Measurements from ENCODE around the gene CPOX.

The CPOX gene

GRCh38 chr3:98573181-98573728 lies 20.2 kb downstream of the CPOX start:
- DNase-seq (ENCODE audit: low read depth), result no peak
- no peak overlapping the region for H3K4me3 ChIP-seq (ENCODE audit: low read length)
- TF ChIP-seq CTCF (conservative IDR thresholded peaks at IDR 0.05; ENCODE audit: low read depth, low read length), result peak; percentile 53

GRCh38 chr3:98568402-98568801 lies 25.0 kb downstream of the CPOX start:
- no peak for DNase-seq (ENCODE audit: low read depth)
- TF ChIP-seq CTCF (conservative IDR thresholded peaks at IDR 0.05; ENCODE audit: low read depth, low read length), result no peak
- no peak overlapping the region for H3K4me3 ChIP-seq (ENCODE audit: low read length)

- DNase-seq (ENCODE audit: low read depth), result no peak
- no peak for TF ChIP-seq CTCF (conservative IDR thresholded peaks at IDR 0.05; ENCODE audit: low read depth, low read length)
- no peak overlapping the region for H3K4me3 ChIP-seq (ENCODE audit: low read length)
Observed at GRCh38 chr3:98567666-98568270, 25.6 kb downstream of the CPOX start.

- DNase-seq (ENCODE audit: low read depth), result no peak
- TF ChIP-seq CTCF (conservative IDR thresholded peaks at IDR 0.05; ENCODE audit: low read depth, low read length), result no peak
- H3K4me3 ChIP-seq (ENCODE audit: low read length), result no peak overlapping the region
Observed at GRCh38 chr3:98565843-98566242, 27.6 kb downstream of the CPOX start.

- DNase-seq (ENCODE audit: low read depth), result no peak
- H3K4me3 ChIP-seq (ENCODE audit: low read length), result no peak overlapping the region
- no peak for TF ChIP-seq CTCF (conservative IDR thresholded peaks at IDR 0.05; ENCODE audit: low read depth, low read length)
Observed at GRCh38 chr3:98565237-98565643, 28.2 kb downstream of the CPOX start.

- no peak overlapping the region for H3K4me3 ChIP-seq (ENCODE audit: low read length)
- DNase-seq (ENCODE audit: low read depth), result no peak
- no peak for TF ChIP-seq CTCF (conservative IDR thresholded peaks at IDR 0.05; ENCODE audit: low read depth, low read length)
Observed at GRCh38 chr3:98564282-98565005, 29.0 kb downstream of the CPOX start.
